ENCODE data around the gene PSMG1.
"Not testable (repeated sequence)": the region's sequence is repeated elsewhere in the genome, so short reads cannot be mapped to it uniquely, and the experiment has no call there.

The PSMG1 gene

GRCh38 chr21:39187141-39187540, 3.9 kb upstream of the PSMG1 start:
- DNase-seq: no peak

- no peak for DNase-seq
Measured at GRCh38 chr21:39186676-39187075, 3.4 kb upstream of the PSMG1 start.

- DNase-seq: no peak
Measured at GRCh38 chr21:39185157-39185556, 1.9 kb upstream of the PSMG1 start.

GRCh38 chr21:39184050-39184980, 1.1 kb upstream of the PSMG1 start:
- no peak for DNase-seq

- DNase-seq: no peak
Measured at GRCh38 chr21:39182484-39183271, 573 bp downstream of the PSMG1 start.

GRCh38 chr21:39182016-39182415, 1.2 kb downstream of the PSMG1 start:
- DNase-seq: no peak

GRCh38 chr21:39181205-39181818, 1.9 kb downstream of the PSMG1 start:
- DNase-seq: no peak

GRCh38 chr21:39180429-39181019, 2.7 kb downstream of the PSMG1 start:
- DNase-seq: no peak

- no peak for DNase-seq
Measured at GRCh38 chr21:39178421-39178820, 4.8 kb downstream of the PSMG1 start.

GRCh38 chr21:39176271-39176709, 7.0 kb downstream of the PSMG1 start:
- no peak for DNase-seq

- DNase-seq: no peak
Measured at GRCh38 chr21:39175665-39176064, 7.6 kb downstream of the PSMG1 start.

- DNase-seq: peak; percentile 46
Measured at GRCh38 chr21:39175154-39175553, 8.1 kb downstream of the PSMG1 start.

GRCh38 chr21:39173716-39174680, 9.3 kb downstream of the PSMG1 start:
- DNase-seq: no peak

GRCh38 chr21:39169906-39170305, 13.3 kb downstream of the PSMG1 start:
- DNase-seq: no peak

- no peak for DNase-seq
Measured at GRCh38 chr21:39168800-39169199, 14.5 kb downstream of the PSMG1 start.

GRCh38 chr21:39164523-39164922, 18.7 kb downstream of the PSMG1 start:
- DNase-seq: no peak

GRCh38 chr21:39161064-39161463, 22.2 kb downstream of the PSMG1 start:
- DNase-seq: no peak

GRCh38 chr21:39159342-39160063, 23.7 kb downstream of the PSMG1 start:
- no peak for DNase-seq

- not testable (repeated sequence) for DNase-seq
Measured at GRCh38 chr21:39157241-39157640, 26.0 kb downstream of the PSMG1 start.

GRCh38 chr21:39156024-39156423, 27.2 kb downstream of the PSMG1 start:
- DNase-seq: no peak

- DNase-seq: no peak
Measured at GRCh38 chr21:39155578-39155977, 27.7 kb downstream of the PSMG1 start.

Measured in NCI-H1694 (cell line).